MCF 10A (cell line): ENCODE data around the gene BAIAP2L1. TPM values are rescaled to one million over a fixed set of nuclear protein-coding genes. Genes with fewer than 3 reads are reported as not detected.

Experiments
- BruUV-seq: library from RNA; stranded (reverse); fragments of 400-500 nt; replicated peaks from 2 replicates; lab custom pipeline; 2021; lab: Mats Ljungman, UMichigan
- CTCF ChIA-PET: fragments of 300-600 bp; sonication (Branson Sonifier 250); formaldehyde crosslinking; extraction: SDS; loops from one replicate; lab custom pipeline; 2021; ENCODE audit warnings: antibody characterized with exemption, inconsistent platforms; lab: Yijun Ruan, JAX
- POLR2A ChIA-PET: fragments of 300-600, 350-650 bp; sonication (Branson Sonifier 250); formaldehyde crosslinking; extraction: SDS; loops from one replicate; lab custom pipeline; 2020; ENCODE audit warnings: antibody characterized with exemption, inconsistent platforms; lab: Yijun Ruan, JAX
- DNase-seq: peaks from one replicate; pipeline ENCODE4 v3.0.0-alpha.2; 2018; ENCODE audit not compliant: unreplicated experiment
- H3K27ac Mint-ChIP-seq: one replicate; pipeline ENCODE4 v1.8.0; 2022; ENCODE audit warnings: mild to moderate bottlenecking, low read depth, mixed read lengths; ENCODE audit not compliant: unreplicated experiment
- H3K27me3 Mint-ChIP-seq: one replicate; pipeline ENCODE4 v1.8.0; 2022; ENCODE audit warnings: mixed read lengths; ENCODE audit not compliant: insufficient read depth, unreplicated experiment
- H3K36me3 Mint-ChIP-seq: one replicate; pipeline ENCODE4 v1.8.0; 2022; ENCODE audit warnings: mild to moderate bottlenecking, moderate library complexity, mixed read lengths; ENCODE audit not compliant: insufficient read depth, unreplicated experiment
- H3K4me1 Mint-ChIP-seq: one replicate; pipeline ENCODE4 v1.8.0; 2022; ENCODE audit warnings: mixed read lengths; ENCODE audit not compliant: insufficient read depth, unreplicated experiment
- H3K4me3 Mint-ChIP-seq: one replicate; pipeline ENCODE4 v1.8.0; 2022; ENCODE audit warnings: mild to moderate bottlenecking, moderate library complexity, mixed read lengths; ENCODE audit not compliant: unreplicated experiment
- H3K9me3 Mint-ChIP-seq: one replicate; pipeline ENCODE4 v1.8.0; 2022; ENCODE audit warnings: mixed read lengths; ENCODE audit not compliant: unreplicated experiment
- intact Hi-C: fragments of 100-400 bp; cut with micrococcal nuclease; formaldehyde crosslinking; loops from 2 replicates; pipeline ENCODE4 v1.14.1; 2022
- total RNA-seq: library from RNA; stranded (reverse); gene quantifications from 2 replicates; pipeline ENCODE4 v1.2.3, GENCODE V29; 2022
- TF ChIP-seq, protein P1 (sequence below): fragments of 200-600 bp; IDR thresholded peaks from one replicate; pipeline ENCODE4 v1.8.0; 2022; ENCODE audit warnings: antibody characterized with exemption, mild to moderate bottlenecking; ENCODE audit not compliant: unreplicated experiment

BAIAP2L1 gene
- total RNA-seq, 1 experiment from 2014 or later = 60.2 TPM

DNA sequence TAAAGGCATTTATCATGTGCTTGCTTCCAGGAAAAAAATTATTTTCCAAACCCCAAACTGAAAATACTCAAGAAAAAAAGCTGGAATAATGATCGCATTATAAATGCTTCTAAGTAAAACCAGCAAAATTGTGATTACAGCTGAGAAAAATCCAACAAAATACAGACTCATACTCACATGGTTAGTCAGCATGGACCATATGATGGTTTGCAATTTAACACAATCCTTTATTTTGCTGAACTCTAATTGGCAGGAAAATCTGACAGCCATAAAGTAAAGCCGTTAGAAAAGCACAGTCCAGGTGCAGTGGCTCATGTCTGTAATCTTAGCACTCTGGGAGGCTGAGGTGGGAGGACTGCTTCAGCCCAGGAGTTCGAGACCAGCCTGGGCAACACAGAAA, 59.8 kb downstream of the BAIAP2L1 start:
- TF ChIP-seq, protein P1, sequence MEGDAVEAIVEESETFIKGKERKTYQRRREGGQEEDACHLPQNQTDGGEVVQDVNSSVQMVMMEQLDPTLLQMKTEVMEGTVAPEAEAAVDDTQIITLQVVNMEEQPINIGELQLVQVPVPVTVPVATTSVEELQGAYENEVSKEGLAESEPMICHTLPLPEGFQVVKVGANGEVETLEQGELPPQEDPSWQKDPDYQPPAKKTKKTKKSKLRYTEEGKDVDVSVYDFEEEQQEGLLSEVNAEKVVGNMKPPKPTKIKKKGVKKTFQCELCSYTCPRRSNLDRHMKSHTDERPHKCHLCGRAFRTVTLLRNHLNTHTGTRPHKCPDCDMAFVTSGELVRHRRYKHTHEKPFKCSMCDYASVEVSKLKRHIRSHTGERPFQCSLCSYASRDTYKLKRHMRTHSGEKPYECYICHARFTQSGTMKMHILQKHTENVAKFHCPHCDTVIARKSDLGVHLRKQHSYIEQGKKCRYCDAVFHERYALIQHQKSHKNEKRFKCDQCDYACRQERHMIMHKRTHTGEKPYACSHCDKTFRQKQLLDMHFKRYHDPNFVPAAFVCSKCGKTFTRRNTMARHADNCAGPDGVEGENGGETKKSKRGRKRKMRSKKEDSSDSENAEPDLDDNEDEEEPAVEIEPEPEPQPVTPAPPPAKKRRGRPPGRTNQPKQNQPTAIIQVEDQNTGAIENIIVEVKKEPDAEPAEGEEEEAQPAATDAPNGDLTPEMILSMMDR = no peak
- Mint-ChIP-seq H3K4me3 (no peak overlapping the region), H3K36me3 (peaks cover 11% of the 10 kb centered on the region), H3K9me3 (no peaks in the 10 kb centered on the region), H3K27me3 (no peaks in the 10 kb centered on the region), H3K27ac (no peak overlapping the region), H3K4me1 (no peaks in the 10 kb centered on the region)
- POLR2A ChIA-PET = interaction anchor here (0.6 kb wide), 1 partner anchor 473 kb away, joined by 3 read pairs; no protein-coding TSS in a partner anchor
- CTCF ChIA-PET = interaction anchor here (0.6 to 1.6 kb wide), 4 partner anchors 9 to 495 kb away, joined by 3 to 4 read pairs (median 4); no protein-coding TSS in a partner anchor
- intact Hi-C loops = no loop called here
- DNase-seq = no peak
- BruUV-seq = no TSS peak

DNA sequence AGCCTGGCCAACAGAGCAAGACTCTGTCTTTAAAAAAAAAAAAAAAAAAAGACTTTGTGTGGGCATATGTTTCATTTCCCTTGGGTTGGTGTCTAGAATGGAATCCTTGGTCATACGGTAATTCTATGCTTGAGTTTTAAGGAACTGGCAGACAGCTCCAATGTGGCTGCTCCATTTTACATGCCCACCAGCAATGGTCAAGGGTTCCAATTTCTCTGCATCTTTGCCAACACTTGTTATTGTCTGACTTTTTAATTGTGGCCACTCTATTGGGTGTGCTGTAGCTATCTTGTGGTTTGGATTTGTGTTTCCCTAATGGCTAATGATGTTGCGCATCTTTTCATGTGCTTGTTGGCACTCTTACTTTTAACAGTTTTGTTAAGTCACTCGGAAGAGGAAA, 61.8 kb downstream of the BAIAP2L1 start:
- no TSS peak for BruUV-seq
- no peaks in the 10 kb centered on the region for H3K9me3 Mint-ChIP-seq
- intact Hi-C loops = no loop called here
- TF ChIP-seq, protein P1 = no peak
- H3K4me1 Mint-ChIP-seq = no peaks in the 10 kb centered on the region
- no peak for DNase-seq
- no peaks in the 10 kb centered on the region for H3K27me3 Mint-ChIP-seq
- ChIA-PET POLR2A (interaction anchor here (1.2 kb wide), 1 partner anchor 12 kb away, joined by 3 read pairs; no protein-coding TSS in a partner anchor), CTCF (interaction anchor here (1.2 kb wide), 1 partner anchor 81 kb away, joined by 3 read pairs; no protein-coding TSS in a partner anchor)
- no peak overlapping the region for H3K27ac Mint-ChIP-seq
- H3K36me3 Mint-ChIP-seq = peaks cover 11% of the 10 kb centered on the region
- no peak overlapping the region for H3K4me3 Mint-ChIP-seq

DNA sequence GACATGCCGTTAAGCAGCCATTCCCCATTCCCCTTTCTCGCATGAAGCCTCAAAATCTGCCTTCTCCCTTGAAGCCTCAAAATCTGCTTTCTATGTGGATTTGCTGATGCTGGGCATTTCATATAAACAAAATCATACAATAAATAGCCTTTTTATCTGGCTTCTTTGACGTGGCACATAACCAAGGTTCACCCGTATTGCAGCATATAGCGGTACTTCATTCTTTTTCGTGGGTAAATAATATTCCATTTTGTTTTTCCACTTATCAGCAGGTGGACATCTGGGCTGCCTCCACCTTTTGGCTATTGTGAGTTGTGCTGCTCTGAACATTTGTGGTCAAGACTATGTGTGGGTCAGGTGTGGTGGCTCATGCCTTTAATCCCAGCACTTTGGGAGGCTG, 62.4 kb downstream of the BAIAP2L1 start:
- Mint-ChIP-seq H3K27ac (no peak overlapping the region), H3K9me3 (no peaks in the 10 kb centered on the region)
- POLR2A ChIA-PET = no interaction called here

DNA sequence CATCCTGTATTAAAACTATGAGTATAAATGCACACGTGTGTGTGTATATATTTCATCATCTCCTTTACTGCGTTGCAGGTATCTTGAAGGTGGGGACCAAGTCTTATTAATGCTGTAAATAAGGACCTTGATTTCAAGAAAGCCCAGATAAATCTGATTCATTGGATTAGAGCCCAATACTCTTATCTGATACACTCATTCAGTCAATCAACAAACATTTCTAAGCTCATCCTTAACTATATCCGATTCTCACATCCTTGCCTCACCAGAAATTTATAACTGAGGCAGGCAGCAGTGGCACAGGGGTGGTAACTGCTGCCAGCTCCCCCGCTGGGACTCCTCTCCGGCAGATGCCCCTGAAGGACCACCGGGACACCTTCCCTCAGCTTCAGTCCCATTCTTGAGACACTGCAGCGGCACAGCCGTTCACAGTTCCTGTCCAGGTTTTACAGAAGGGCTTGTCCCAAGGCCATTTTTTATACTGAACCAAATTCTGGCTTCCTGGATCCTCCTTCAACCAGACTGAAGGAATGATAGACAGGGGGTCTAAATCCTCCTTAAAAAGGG, 65.4 kb downstream of the BAIAP2L1 start:
- DNase-seq = no peak
- ChIA-PET CTCF (interaction anchor here (0.7 to 1.3 kb wide), 2 partner anchors 11 to 506 kb away, joined by 3 to 4 read pairs; no protein-coding TSS in a partner anchor), POLR2A (no interaction called here)
- Mint-ChIP-seq H3K36me3 (peaks cover 17% of the 10 kb centered on the region), H3K4me1 (peaks cover 11% of the 10 kb centered on the region), H3K27me3 (no peaks in the 10 kb centered on the region), H3K4me3 (no peak overlapping the region), H3K9me3 (peaks cover 8% of the 10 kb centered on the region), H3K27ac (no peak overlapping the region)
- TF ChIP-seq, protein P1 = no peak
- no TSS peak for BruUV-seq
- intact Hi-C loops = no loop called here

More for the DNA sequence above, 62.4 kb downstream of the BAIAP2L1 start:
- CTCF ChIA-PET = interaction anchor here (1.2 kb wide), 1 partner anchor 82 kb away, joined by 3 read pairs; no protein-coding TSS in a partner anchor
- Mint-ChIP-seq H3K36me3 (peaks cover 11% of the 10 kb centered on the region), H3K4me3 (no peak overlapping the region), H3K27me3 (no peaks in the 10 kb centered on the region), H3K4me1 (no peaks in the 10 kb centered on the region)
- no TSS peak for BruUV-seq
- intact Hi-C loops = no loop called here
- TF ChIP-seq, protein P1 = no peak
- no peak for DNase-seq
